Peyer's patch (tissue), 4 donors: ENCODE data around the gene MARCHF2.

Experiments used
- POLR2A ChIP-seq, 2 donors: fragments of 450-650 bp; IDR thresholded peaks; one replicate each; pipeline ENCODE4 v1.5.1; 2017; ENCODE audit warnings: antibody characterized with exemption in 2 of 2, mild to moderate bottlenecking in 2 of 2, moderate library complexity in 2 of 2
- TF ChIP-seq, protein P1 (sequence below), 6 experiments: fragments of 450-650 bp in 4 of 6; fragments of 200-600 bp in 2 of 6; sonication (generic) in 1 of 6; IDR thresholded peaks; one replicate each; pipeline ENCODE4 v1.5.1; 2017 to 2019; ENCODE audit warnings: antibody characterized with exemption in 6 of 6, mild to moderate bottlenecking in 3 of 6, moderate library complexity in 1 of 6

DNA sequence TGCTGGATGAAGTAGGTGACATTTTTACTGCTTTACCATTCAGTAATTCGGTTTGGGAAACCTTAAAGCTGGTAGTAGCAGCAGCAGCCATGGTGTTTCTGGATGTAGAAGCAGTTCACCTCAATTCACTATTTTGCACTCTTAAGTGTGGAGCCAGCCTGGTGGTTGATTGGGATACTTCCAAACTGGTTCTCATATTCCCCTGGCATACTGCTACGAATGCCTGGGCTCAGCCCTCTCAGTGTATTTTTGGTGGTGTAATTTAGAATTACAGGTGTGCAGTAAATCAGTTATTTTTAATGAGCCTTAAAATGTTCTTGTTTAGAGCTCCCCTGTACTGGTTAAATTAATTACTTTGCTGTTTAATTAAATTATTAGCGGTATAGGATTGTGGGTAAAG is 44.1 kb downstream of the MARCHF2 start:
- TF ChIP-seq, protein P1, sequence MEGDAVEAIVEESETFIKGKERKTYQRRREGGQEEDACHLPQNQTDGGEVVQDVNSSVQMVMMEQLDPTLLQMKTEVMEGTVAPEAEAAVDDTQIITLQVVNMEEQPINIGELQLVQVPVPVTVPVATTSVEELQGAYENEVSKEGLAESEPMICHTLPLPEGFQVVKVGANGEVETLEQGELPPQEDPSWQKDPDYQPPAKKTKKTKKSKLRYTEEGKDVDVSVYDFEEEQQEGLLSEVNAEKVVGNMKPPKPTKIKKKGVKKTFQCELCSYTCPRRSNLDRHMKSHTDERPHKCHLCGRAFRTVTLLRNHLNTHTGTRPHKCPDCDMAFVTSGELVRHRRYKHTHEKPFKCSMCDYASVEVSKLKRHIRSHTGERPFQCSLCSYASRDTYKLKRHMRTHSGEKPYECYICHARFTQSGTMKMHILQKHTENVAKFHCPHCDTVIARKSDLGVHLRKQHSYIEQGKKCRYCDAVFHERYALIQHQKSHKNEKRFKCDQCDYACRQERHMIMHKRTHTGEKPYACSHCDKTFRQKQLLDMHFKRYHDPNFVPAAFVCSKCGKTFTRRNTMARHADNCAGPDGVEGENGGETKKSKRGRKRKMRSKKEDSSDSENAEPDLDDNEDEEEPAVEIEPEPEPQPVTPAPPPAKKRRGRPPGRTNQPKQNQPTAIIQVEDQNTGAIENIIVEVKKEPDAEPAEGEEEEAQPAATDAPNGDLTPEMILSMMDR (IDR thresholded peaks at IDR 0.05), result peak in 1 of 6 experiments; percentile 4
- no peak for TF ChIP-seq POLR2A (IDR thresholded peaks at IDR 0.05)
